IMR-90 (cell line): ENCODE data around the gene TRAF3.

Experiments used
- BHLHE40 ChIP-seq: fragments of 150-350 bp; IDR thresholded peaks from 2 replicates; pipeline ENCODE4 v1.6.1; 2016; ENCODE audit warnings: mild to moderate bottlenecking, low read depth, low read length
- CEBPB ChIP-seq: IDR thresholded peaks from 2 replicates; pipeline ENCODE4 v1.6.1; 2012; ENCODE audit warnings: low read depth, low read length, improper control_type of control experiment
- ELK1 ChIP-seq: fragments of 150-350 bp; IDR thresholded peaks from 2 replicates; pipeline ENCODE4 v1.6.1; 2016; ENCODE audit warnings: low read depth, mild to moderate bottlenecking, low read length, moderate library complexity, borderline replicate concordance
- FOS ChIP-seq: fragments of 150-350 bp; IDR thresholded peaks from 2 replicates; pipeline ENCODE4 v1.6.1; 2016; ENCODE audit warnings: low read depth, low read length
- MAFK ChIP-seq: IDR thresholded peaks from 2 replicates; pipeline ENCODE4 v1.6.1; 2012; ENCODE audit warnings: low read depth, low read length, improper control_type of control experiment
- MAZ ChIP-seq: IDR thresholded peaks from 2 replicates; pipeline ENCODE4 v1.6.1; 2012; ENCODE audit warnings: low read depth, mild to moderate bottlenecking, low read length, improper control_type of control experiment, moderate library complexity, borderline replicate concordance
- NFE2L2 ChIP-seq: fragments of 150-350 bp; IDR thresholded peaks from 2 replicates; pipeline ENCODE4 v1.6.1; 2016; ENCODE audit warnings: low read depth, mild to moderate bottlenecking, low read length
- POLR2A ChIP-seq: IDR thresholded peaks from 2 replicates; pipeline ENCODE4 v1.6.1; 2012; ENCODE audit warnings: mild to moderate bottlenecking, low read depth, low read length
- RAD21 ChIP-seq: IDR thresholded peaks from 2 replicates; pipeline ENCODE4 v1.6.1; 2012; ENCODE audit warnings: low read length, improper control_type of control experiment
- RCOR1 ChIP-seq: IDR thresholded peaks from 2 replicates; pipeline ENCODE4 v1.6.1; 2012; ENCODE audit warnings: mild to moderate bottlenecking, low read length, improper control_type of control experiment; ENCODE audit not compliant: insufficient replicate concordance
- RFX5 ChIP-seq: IDR thresholded peaks from 2 replicates; pipeline ENCODE4 v1.8.0; 2012; ENCODE audit warnings: low read depth, mild to moderate bottlenecking, low read length, moderate library complexity
- SMC3 ChIP-seq: fragments of 150-350 bp; IDR thresholded peaks from 2 replicates; pipeline ENCODE4 v1.6.1; 2016; ENCODE audit warnings: low read depth, mild to moderate bottlenecking, antibody characterized with exemption, low read length, moderate library complexity
- USF2 ChIP-seq: fragments of 150-350 bp; IDR thresholded peaks from 2 replicates; pipeline ENCODE4 v1.6.1; 2017; ENCODE audit warnings: mild to moderate bottlenecking, antibody characterized with exemption, low read length, low read depth
- TF ChIP-seq, protein P1 (sequence below): conservative IDR thresholded peaks from 2 replicates; pipeline ENCODE4 v1.5.1; 2012; ENCODE audit warnings: mild to moderate bottlenecking, low read depth, low read length, improper control_type of control experiment

- TF ChIP-seq CEBPB: no peak
- TF ChIP-seq POLR2A: no peak
- no peak for TF ChIP-seq SMC3
- TF ChIP-seq ELK1: no peak
- TF ChIP-seq, protein P1, sequence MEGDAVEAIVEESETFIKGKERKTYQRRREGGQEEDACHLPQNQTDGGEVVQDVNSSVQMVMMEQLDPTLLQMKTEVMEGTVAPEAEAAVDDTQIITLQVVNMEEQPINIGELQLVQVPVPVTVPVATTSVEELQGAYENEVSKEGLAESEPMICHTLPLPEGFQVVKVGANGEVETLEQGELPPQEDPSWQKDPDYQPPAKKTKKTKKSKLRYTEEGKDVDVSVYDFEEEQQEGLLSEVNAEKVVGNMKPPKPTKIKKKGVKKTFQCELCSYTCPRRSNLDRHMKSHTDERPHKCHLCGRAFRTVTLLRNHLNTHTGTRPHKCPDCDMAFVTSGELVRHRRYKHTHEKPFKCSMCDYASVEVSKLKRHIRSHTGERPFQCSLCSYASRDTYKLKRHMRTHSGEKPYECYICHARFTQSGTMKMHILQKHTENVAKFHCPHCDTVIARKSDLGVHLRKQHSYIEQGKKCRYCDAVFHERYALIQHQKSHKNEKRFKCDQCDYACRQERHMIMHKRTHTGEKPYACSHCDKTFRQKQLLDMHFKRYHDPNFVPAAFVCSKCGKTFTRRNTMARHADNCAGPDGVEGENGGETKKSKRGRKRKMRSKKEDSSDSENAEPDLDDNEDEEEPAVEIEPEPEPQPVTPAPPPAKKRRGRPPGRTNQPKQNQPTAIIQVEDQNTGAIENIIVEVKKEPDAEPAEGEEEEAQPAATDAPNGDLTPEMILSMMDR: no peak
- no peak for TF ChIP-seq RAD21
- no peak for TF ChIP-seq RCOR1
- TF ChIP-seq MAFK: no peak
- TF ChIP-seq BHLHE40: no peak
- no peak for TF ChIP-seq MAZ
- no peak for TF ChIP-seq FOS
- no peak for TF ChIP-seq RFX5
- no peak for TF ChIP-seq USF2
- no peak for TF ChIP-seq NFE2L2
Measured at GRCh38 chr14:102862154-102862773, 85.0 kb downstream of the TRAF3 start.
